ENCODE data around the gene UGT1A4. TPM values are rescaled to one million over a fixed set of nuclear protein-coding genes. Genes with fewer than 3 reads are reported as not detected.

Gene UGT1A4
- total RNA-seq, 3 donors from 2014 or later (not counting 1 experiment from before 2014, with no cell fraction given) = not detected

DNA sequence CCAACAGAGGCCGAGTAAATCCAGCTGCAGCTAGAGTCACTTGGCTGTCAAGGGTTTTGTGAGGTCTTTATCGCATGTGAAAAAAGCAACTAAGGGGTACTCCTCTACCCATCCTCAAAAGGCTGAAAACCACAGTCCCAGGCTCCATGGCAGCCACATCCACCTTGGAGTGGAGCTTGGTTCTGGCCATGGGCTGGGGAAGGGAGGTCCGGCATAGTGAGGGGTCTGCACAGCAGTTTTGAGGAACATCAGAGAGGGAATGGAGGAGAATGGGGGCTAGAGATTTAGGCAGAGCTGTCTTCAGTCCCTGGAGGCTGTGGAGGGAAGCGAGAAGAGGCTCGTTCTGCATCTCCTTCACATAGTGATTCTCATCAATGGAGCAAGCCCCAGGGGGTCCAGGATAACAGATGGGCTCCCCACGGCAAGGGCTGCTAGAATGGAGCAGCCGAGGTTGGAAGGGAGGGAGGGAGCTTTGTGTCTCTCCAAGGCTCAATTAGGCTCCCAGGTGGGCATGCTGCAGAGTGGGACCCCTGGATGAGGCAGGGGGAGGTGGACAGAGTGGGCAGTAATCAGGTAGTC is 80.6 kb downstream of the UGT1A4 start:
- ATAC-seq (no peak), DNase-seq (no peak)
- Histone ChIP-seq H3K27me3 (ENCODE audit: control insufficient read depth, insufficient read depth, low read length) (no peaks in the 10 kb centered on the region), H3K27ac (ENCODE audit: low read length) (no peak overlapping the region), H3K4me3 (ENCODE audit: low read length) (no peak overlapping the region), H3K4me1 (ENCODE audit: control insufficient read depth, insufficient read depth, low read length) (no peaks in the 10 kb centered on the region), H3K9me3 (ENCODE audit: control insufficient read depth, insufficient read depth, low read length) (no peaks in the 10 kb centered on the region), H3K36me3 (ENCODE audit: control insufficient read depth, insufficient read depth, low read length) (no peaks in the 10 kb centered on the region)
- Mint-ChIP-seq H3K27me3 (ENCODE audit: low read depth in 2 of 2) (peaks cover 8 to 11% of the 10 kb centered on the region in 2 donors), H3K9me3 (no peaks in the 10 kb centered on the region), H3K4me3 (no peak overlapping the region), H3K36me3 (no peaks in the 10 kb centered on the region), H3K27ac (no peak overlapping the region), H3K4me1 (no peaks in the 10 kb centered on the region)
- no peak for TF ChIP-seq CTCF (IDR thresholded peaks at IDR 0.05)
- intact Hi-C loops (cut with micrococcal nuclease) = no loop called here
- WGBS (ENCODE audit: insufficient coverage) = 69% methylated on average over 7 of the region's 7 CpGs

- H3K27ac Mint-ChIP-seq = no peak overlapping the region
- H3K9me3 ChIP-seq (ENCODE audit: control insufficient read depth, insufficient read depth, low read length) = no peaks in the 10 kb centered on the region
- no peaks in the 10 kb centered on the region for H3K4me1 ChIP-seq (ENCODE audit: control insufficient read depth, insufficient read depth, low read length)
- no peak overlapping the region for H3K4me3 ChIP-seq (ENCODE audit: low read length)
- intact Hi-C loops (cut with micrococcal nuclease) = no loop called here
- no peaks in the 10 kb centered on the region for H3K27me3 ChIP-seq (ENCODE audit: control insufficient read depth, insufficient read depth, low read length)
- no peaks in the 10 kb centered on the region for H3K9me3 Mint-ChIP-seq
- no peaks in the 10 kb centered on the region for H3K4me1 Mint-ChIP-seq
- H3K36me3 ChIP-seq (ENCODE audit: control insufficient read depth, insufficient read depth, low read length) = no peaks in the 10 kb centered on the region
- H3K4me3 Mint-ChIP-seq = no peak overlapping the region
- H3K36me3 Mint-ChIP-seq = no peaks in the 10 kb centered on the region
- peaks cover 11 to 16% of the 10 kb centered on the region in 2 donors for H3K27me3 Mint-ChIP-seq (ENCODE audit: low read depth in 2 of 2)
- DNase-seq = no peak
- no peak for ATAC-seq
- WGBS (ENCODE audit: insufficient coverage) = 57% methylated on average over 5 of the region's 5 CpGs
- TF ChIP-seq CTCF (IDR thresholded peaks at IDR 0.05) = no peak
- no peak overlapping the region for H3K27ac ChIP-seq (ENCODE audit: low read length)
Measured at GRCh38 chr2:233799716-233800115, 81.2 kb downstream of the UGT1A4 start.

DNA sequence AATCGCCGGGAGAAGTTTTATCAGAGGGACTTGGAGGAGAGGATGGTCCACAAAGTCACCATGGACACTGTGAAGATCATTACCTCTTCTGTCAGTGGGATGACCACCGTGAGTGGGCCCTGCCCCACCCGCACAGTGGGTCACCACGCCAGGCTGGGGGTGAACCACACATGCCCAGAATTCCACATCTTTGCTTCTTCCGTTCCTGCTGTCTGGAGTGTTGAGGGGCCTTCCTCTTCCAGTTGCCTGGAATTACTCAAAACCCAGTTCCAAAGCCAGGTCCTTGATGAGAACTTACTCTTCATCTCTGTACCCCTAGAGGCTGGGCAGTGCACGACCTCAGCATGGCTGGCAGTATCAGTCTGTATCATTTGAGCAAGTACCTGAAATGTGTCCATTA is 81.7 kb downstream of the UGT1A4 start:
- no peaks in the 10 kb centered on the region for H3K9me3 Mint-ChIP-seq
- H3K36me3 Mint-ChIP-seq = no peaks in the 10 kb centered on the region
- H3K27me3 Mint-ChIP-seq (ENCODE audit: low read depth in 2 of 2) = peaks cover 15 to 21% of the 10 kb centered on the region in 2 donors
- Histone ChIP-seq H3K9me3 (ENCODE audit: control insufficient read depth, insufficient read depth, low read length) (no peaks in the 10 kb centered on the region), H3K36me3 (ENCODE audit: control insufficient read depth, insufficient read depth, low read length) (no peaks in the 10 kb centered on the region), H3K27ac (ENCODE audit: low read length) (no peak overlapping the region), H3K27me3 (ENCODE audit: control insufficient read depth, insufficient read depth, low read length) (no peaks in the 10 kb centered on the region), H3K4me3 (ENCODE audit: low read length) (no peak overlapping the region), H3K4me1 (ENCODE audit: control insufficient read depth, insufficient read depth, low read length) (no peaks in the 10 kb centered on the region)
- no peaks in the 10 kb centered on the region for H3K4me1 Mint-ChIP-seq
- intact Hi-C loops (cut with micrococcal nuclease) = no loop called here
- no peak overlapping the region for H3K4me3 Mint-ChIP-seq
- H3K27ac Mint-ChIP-seq = no peak overlapping the region
- 90% methylated on average over 7 of the region's 7 CpGs for WGBS (ENCODE audit: insufficient coverage)
- DNase-seq = no peak
- TF ChIP-seq CTCF (IDR thresholded peaks at IDR 0.05) = no peak
- no peak for ATAC-seq

Measured in natural killer cell (primary cell).